Hematopoietic multipotent progenitor cell (in vitro differentiated cells): ENCODE measurements around the gene SPDYA. TPM values are rescaled to one million over a fixed set of nuclear protein-coding genes. Genes with fewer than 3 reads are reported as not detected.

ENCODE experiments used
- DNase-seq, 3 donors: peaks; one replicate each; pipeline ENCODE4 v3.0.0-alpha.2; 2011 to 2015; ENCODE audit warnings: low read depth in 2 of 3, low spot score in 2 of 3
- total RNA-seq: library from RNA; depleted of rRNA; stranded (reverse); fragments of >200 nt; gene quantifications from one replicate; pipeline ENCODE4 v1.2.3, GENCODE V29; 2012

Gene SPDYA
- total RNA-seq, 1 donor, result 0.27 TPM

- no peak for DNase-seq
Observed at GRCh38 chr2:28824207-28824606, 13.6 kb downstream of the SPDYA start.

GRCh38 chr2:28824870-28825269 is 14.2 kb downstream of the SPDYA start:
- no peak for DNase-seq

- no peak for DNase-seq
Observed at GRCh38 chr2:28828382-28828781, 17.7 kb downstream of the SPDYA start.

- no peak for DNase-seq
Observed at GRCh38 chr2:28833740-28834470, 23.3 kb downstream of the SPDYA start.

GRCh38 chr2:28835781-28836180 is 25.1 kb downstream of the SPDYA start:
- no peak for DNase-seq

- DNase-seq, result no peak
Observed at GRCh38 chr2:28838971-28839370, 28.3 kb downstream of the SPDYA start.

- no peak for DNase-seq
Observed at GRCh38 chr2:28842042-28842441, 31.4 kb downstream of the SPDYA start.

GRCh38 chr2:28855193-28855592 is 44.6 kb downstream of the SPDYA start:
- no peak for DNase-seq

GRCh38 chr2:28855977-28856376 is 45.3 kb downstream of the SPDYA start:
- DNase-seq, result no peak

GRCh38 chr2:28868611-28869010 is 58.0 kb downstream of the SPDYA start:
- DNase-seq, result no peak

GRCh38 chr2:28869494-28870145 is 59.0 kb downstream of the SPDYA start:
- no peak for DNase-seq

GRCh38 chr2:28870146-28870891 is 59.7 kb downstream of the SPDYA start, which contains the start of gene TRMT61B:
TRMT61B (minus strand) TSS chr2:28870309; CDS start chr2:28870277, 32 bp downstream.
- DNase-seq, result peak; percentile 95 to 96 (median 96)

GRCh38 chr2:28871620-28872019 is 61.0 kb downstream of the SPDYA start:
- no peak for DNase-seq

GRCh38 chr2:28880193-28880592 is 69.6 kb downstream of the SPDYA start:
- no peak for DNase-seq

- DNase-seq, result no peak
Observed at GRCh38 chr2:28893488-28893887, 82.9 kb downstream of the SPDYA start.

- DNase-seq, result peak; percentile 95 to 99 (median 98)
Observed at GRCh38 chr2:28894470-28895188, 84.0 kb downstream of the SPDYA start, which contains the start of gene WDR43. WDR43 (plus strand) TSS chr2:28894667; CDS start chr2:28894699, 32 bp downstream.

GRCh38 chr2:28895189-28895893 is 84.7 kb downstream of the SPDYA start:
- DNase-seq, result peak in 2 of 3 donors; percentile 13 to 32

- no peak for DNase-seq
Observed at GRCh38 chr2:28896906-28897305, 86.3 kb downstream of the SPDYA start.

GRCh38 chr2:28898048-28898447 is 87.4 kb downstream of the SPDYA start:
- no peak for DNase-seq
